Muscle of leg (tissue), 16 donors: ENCODE measurements around the gene CAPRIN1. TPM values are rescaled to one million over a fixed set of nuclear protein-coding genes. Genes with fewer than 3 reads are reported as not detected.
A peak's percentile ranks its signal among the peaks of the same experiment; 100 is the strongest.

Source experiments
- DNase-seq: peaks from one replicate; pipeline ENCODE4 v3.0.0; 2013
- H3K27ac ChIP-seq: one replicate; pipeline ENCODE4 v1.5.1; 2013; ENCODE audit warnings: mild to moderate bottlenecking, low read length, control low read depth
- H3K27me3 ChIP-seq: one replicate; pipeline ENCODE4 v1.6.1; 2013; ENCODE audit warnings: low read length; ENCODE audit not compliant: control insufficient read depth, insufficient read depth
- H3K36me3 ChIP-seq: one replicate; pipeline ENCODE4 v1.6.1; 2013; ENCODE audit warnings: low read length; ENCODE audit not compliant: control insufficient read depth, insufficient read depth
- H3K4me1 ChIP-seq: one replicate; pipeline ENCODE4 v1.6.1; 2013; ENCODE audit warnings: low read length; ENCODE audit not compliant: control insufficient read depth, insufficient read depth
- H3K4me3 ChIP-seq: one replicate; pipeline ENCODE4 v1.5.1; 2013; ENCODE audit warnings: low read length, control low read depth
- H3K9me3 ChIP-seq: replicated peaks from 2 replicates; pipeline ENCODE4 v1.6.1; 2013; ENCODE audit warnings: low read depth, low read length; ENCODE audit not compliant: control insufficient read depth
- WGBS: methylation state at CpG from one replicate; pipeline ENCODE4 v1.1.5; 2013; ENCODE audit warnings: missing lambda C conversion rate; ENCODE audit not compliant: insufficient coverage; 5-methylcytosine and 5-hydroxymethylcytosine counted together
- long read RNA-seq, 11 donors: transcript quantifications; one replicate each; lab custom pipeline, GENCODE V29; 2026
- polyA plus RNA-seq, 8 donors: library from polyadenylated mRNA; unstranded; fragments of 120-200 nt; gene quantifications; one replicate each; pipeline versions ENCODE4 v1.2.1 to v1.2.3, GENCODE V29; 2013; ENCODE audit warnings: inconsistent platforms in 1 of 8, low replicate concordance in 1 of 8; ENCODE audit not compliant: insufficient read length in 8 of 8, insufficient read depth in 1 of 8
- total RNA-seq: library from RNA; stranded (reverse); fragments of 120-200 nt; gene quantifications from one replicate; pipeline ENCODE4 v1.2.4, GENCODE V29; 2013

The CAPRIN1 gene
- total RNA-seq = 117 TPM
- 100 to 1,000 TPM; 128 to 166 (median 144) TPM for polyA plus RNA-seq
- long read RNA-seq, donor 1, full-length matches to known transcripts = 11 of 11 reads
- long read RNA-seq, donor 1, partial matches to known transcripts = 0 of 11 reads
- long read RNA-seq, donor 1, other reads (novel, unspliced or antisense) = 0 of 11 reads
- long read RNA-seq, donor 2, full-length matches to known transcripts = 5 of 5 reads
- long read RNA-seq, donor 2, partial matches to known transcripts = 0 of 5 reads
- long read RNA-seq, donor 2, other reads (novel, unspliced or antisense) = 0 of 5 reads
- long read RNA-seq, donor 3, full-length matches to known transcripts = 21 of 28 reads
- long read RNA-seq, donor 3, partial matches to known transcripts = 7 of 28 reads
- long read RNA-seq, donor 3, other reads (novel, unspliced or antisense) = 0 of 28 reads
- long read RNA-seq, donor 4, full-length matches to known transcripts = 10 of 39 reads
- long read RNA-seq, donor 4, partial matches to known transcripts = 29 of 39 reads
- long read RNA-seq, donor 4, other reads (novel, unspliced or antisense) = 0 of 39 reads
- long read RNA-seq, donor 5, full-length matches to known transcripts = 37 of 106 reads
- long read RNA-seq, donor 5, partial matches to known transcripts = 69 of 106 reads
- long read RNA-seq, donor 5, other reads (novel, unspliced or antisense) = 0 of 106 reads
- long read RNA-seq, donor 6, full-length matches to known transcripts = 39 of 52 reads
- long read RNA-seq, donor 6, partial matches to known transcripts = 13 of 52 reads
- long read RNA-seq, donor 6, other reads (novel, unspliced or antisense) = 0 of 52 reads
- long read RNA-seq, donor 7, full-length matches to known transcripts = 19 of 45 reads
- long read RNA-seq, donor 7, partial matches to known transcripts = 26 of 45 reads
- long read RNA-seq, donor 7, other reads (novel, unspliced or antisense) = 0 of 45 reads
- long read RNA-seq, donor 8, full-length matches to known transcripts = 15 of 26 reads
- long read RNA-seq, donor 8, partial matches to known transcripts = 11 of 26 reads
- long read RNA-seq, donor 8, other reads (novel, unspliced or antisense) = 0 of 26 reads
- long read RNA-seq, donor 9, full-length matches to known transcripts = 14 of 22 reads
- long read RNA-seq, donor 9, partial matches to known transcripts = 8 of 22 reads
- long read RNA-seq, donor 9, other reads (novel, unspliced or antisense) = 0 of 22 reads
- long read RNA-seq, donor 10, full-length matches to known transcripts = 23 of 40 reads
- long read RNA-seq, donor 10, partial matches to known transcripts = 17 of 40 reads
- long read RNA-seq, donor 10, other reads (novel, unspliced or antisense) = 0 of 40 reads
- long read RNA-seq, donor 11, full-length matches to known transcripts = 11 of 11 reads
- long read RNA-seq, donor 11, partial matches to known transcripts = 0 of 11 reads
- long read RNA-seq, donor 11, other reads (novel, unspliced or antisense) = 0 of 11 reads

DNA sequence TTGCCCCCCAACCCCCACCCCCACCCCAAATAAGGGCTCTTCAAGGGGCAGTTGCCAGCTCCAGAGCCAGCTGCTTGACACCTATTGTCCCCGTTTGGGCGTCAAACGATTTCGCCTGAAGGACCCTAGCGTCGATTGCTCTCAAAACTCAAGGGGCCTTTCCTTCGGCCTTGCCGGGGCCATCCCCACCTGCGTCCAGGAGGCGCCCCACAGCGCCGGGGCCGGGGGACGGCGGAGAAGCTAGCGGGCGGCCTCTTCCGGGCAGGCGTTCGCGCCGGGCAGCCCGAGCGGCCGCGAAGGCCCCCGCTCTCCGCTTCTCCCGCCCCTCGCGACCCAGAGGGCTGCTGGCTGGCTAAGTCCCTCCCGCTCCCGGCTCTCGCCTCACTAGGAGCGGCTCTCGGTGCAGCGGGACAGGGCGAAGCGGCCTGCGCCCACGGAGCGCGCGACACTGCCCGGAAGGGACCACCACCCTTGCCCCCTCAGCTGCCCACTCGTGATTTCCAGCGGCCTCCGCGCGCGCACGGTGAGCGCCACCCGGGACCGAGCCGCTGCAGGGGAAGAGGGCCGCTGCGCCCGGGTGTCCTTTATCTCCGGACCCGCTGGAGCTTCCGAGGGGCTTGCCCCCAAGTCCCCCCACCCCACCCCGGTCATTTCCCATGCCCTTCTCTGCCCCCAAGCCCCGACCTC is at the start of gene CAPRIN1:
Gene CAPRIN1, plus strand, starts transcription at position 383 of the 687 bp plus-strand sequence. CDS start 690 bp downstream, outside the sequence.
- peak; percentile 94 for DNase-seq
- no peaks in the 10 kb centered on the region for H3K27me3 ChIP-seq
- peak within 1 kb of the TSS; percentile 99 for H3K27ac ChIP-seq
- peaks cover 5% of the 10 kb centered on the region for H3K36me3 ChIP-seq
- no peaks in the 10 kb centered on the region for H3K9me3 ChIP-seq
- peaks cover 11% of the 10 kb centered on the region for H3K4me1 ChIP-seq
- under 1% methylated on average over 57 of the region's 64 CpGs for WGBS
- H3K4me3 ChIP-seq = peak within 1 kb of the TSS; percentile 95

DNA sequence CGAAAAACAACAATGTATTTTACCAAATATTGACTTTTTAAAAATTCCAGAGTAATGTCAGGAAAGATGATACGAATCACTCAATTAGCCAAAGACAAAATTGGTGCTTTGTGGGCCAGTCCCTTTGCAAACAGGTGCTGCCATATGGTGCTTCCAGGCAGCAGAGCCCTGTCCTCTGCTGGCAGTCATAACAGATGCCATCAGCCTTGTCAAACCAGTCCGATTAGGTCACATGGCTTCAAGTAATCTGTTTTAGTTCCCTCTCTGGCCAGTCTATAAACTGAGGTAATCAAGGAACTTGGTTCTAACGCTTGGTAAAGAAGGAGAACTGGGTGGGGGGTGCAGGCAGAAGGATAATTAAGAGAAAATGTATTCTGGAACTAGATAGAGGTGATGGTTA is 49.1 kb upstream of the CAPRIN1 start:
- H3K9me3 ChIP-seq = no peaks in the 10 kb centered on the region
- no peaks in the 10 kb centered on the region for H3K36me3 ChIP-seq
- no peaks in the 10 kb centered on the region for H3K4me1 ChIP-seq
- 60% methylated on average over 2 of the region's 4 CpGs for WGBS
- H3K27ac ChIP-seq = no peak overlapping the region
- H3K4me3 ChIP-seq = no peak overlapping the region
- no peak for DNase-seq
- peaks cover 4% of the 10 kb centered on the region for H3K27me3 ChIP-seq

DNA sequence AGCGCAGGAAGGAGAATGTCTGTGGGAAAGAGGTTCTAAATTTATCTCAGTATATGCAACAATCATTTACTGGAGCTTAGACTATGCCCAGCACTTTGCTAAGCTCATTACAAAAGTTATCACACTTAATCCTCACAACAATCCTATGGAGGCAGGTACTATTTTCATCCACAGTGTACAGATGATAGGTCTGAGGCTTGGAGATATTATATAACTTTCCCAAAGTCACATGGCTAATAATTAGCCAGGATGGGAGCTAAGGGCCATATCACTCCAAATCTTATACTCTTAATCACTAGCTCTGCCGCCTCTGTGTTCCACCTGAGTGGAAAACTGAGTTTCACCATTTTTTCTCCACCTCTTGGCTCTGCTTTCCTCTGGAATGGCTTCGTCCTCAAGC is 47.3 kb upstream of the CAPRIN1 start:
- WGBS = no CpG with 5 or more reads among the region's 3 CpGs
- DNase-seq = no peak

GRCh38 chr11:34006876-34007275 is 44.7 kb upstream of the CAPRIN1 start:
- Histone ChIP-seq H3K27ac (no peak overlapping the region), H3K27me3 (no peaks in the 10 kb centered on the region), H3K4me3 (no peak overlapping the region), H3K36me3 (no peaks in the 10 kb centered on the region), H3K9me3 (no peaks in the 10 kb centered on the region), H3K4me1 (no peaks in the 10 kb centered on the region)
- no CpG with 5 or more reads among the region's 2 CpGs for WGBS
- no peak for DNase-seq

More for the DNA sequence above, 47.3 kb upstream of the CAPRIN1 start:
- Histone ChIP-seq H3K27me3 (peaks cover 2% of the 10 kb centered on the region), H3K4me1 (no peaks in the 10 kb centered on the region), H3K36me3 (no peaks in the 10 kb centered on the region), H3K27ac (no peak overlapping the region), H3K9me3 (no peaks in the 10 kb centered on the region), H3K4me3 (no peak overlapping the region)

GRCh38 chr11:34012734-34013133 is 38.8 kb upstream of the CAPRIN1 start:
- Histone ChIP-seq H3K27ac (no peak overlapping the region), H3K36me3 (no peaks in the 10 kb centered on the region), H3K9me3 (no peaks in the 10 kb centered on the region), H3K4me1 (no peaks in the 10 kb centered on the region), H3K4me3 (no peak overlapping the region), H3K27me3 (no peaks in the 10 kb centered on the region)
- DNase-seq = no peak
- WGBS = no CpG with 5 or more reads among the region's 1 CpG

DNA sequence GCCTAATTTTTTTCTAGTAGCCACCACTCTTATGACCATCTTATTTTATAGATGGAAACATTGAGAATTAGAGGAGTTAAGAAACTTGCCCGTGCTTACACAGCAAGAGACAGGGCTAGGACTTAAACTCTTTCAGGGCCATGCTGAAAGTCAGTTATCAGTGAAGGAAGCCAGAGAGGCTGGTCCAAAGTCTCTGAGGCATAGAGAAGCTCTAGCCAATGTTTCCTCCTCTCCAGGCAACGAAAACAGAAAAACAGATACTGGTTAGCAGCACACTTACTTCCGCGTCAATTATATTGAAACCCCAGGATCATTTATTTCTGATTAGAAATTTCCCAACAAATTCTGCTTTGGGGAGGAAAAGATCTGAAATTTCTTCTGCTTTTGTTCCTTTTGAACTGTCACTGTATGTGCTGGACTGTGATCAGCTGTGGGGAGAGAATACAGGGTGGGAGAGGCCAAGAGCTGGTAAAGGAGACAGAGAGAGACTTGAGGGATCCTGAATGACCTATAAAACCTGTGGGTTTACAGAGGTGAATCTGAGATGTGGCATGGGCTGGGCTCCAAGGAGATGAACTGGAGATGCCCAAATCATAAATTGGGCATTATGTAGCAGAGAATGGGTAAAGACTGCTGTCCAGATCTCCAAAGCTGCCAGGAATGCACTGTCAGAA is 37.5 kb upstream of the CAPRIN1 start:
- no peaks in the 10 kb centered on the region for H3K9me3 ChIP-seq
- peak; percentile 63 for DNase-seq
- H3K27me3 ChIP-seq = no peaks in the 10 kb centered on the region
- H3K27ac ChIP-seq = no peak overlapping the region
- WGBS = no CpG with 5 or more reads among the region's 4 CpGs
- no peaks in the 10 kb centered on the region for H3K36me3 ChIP-seq
- no peaks in the 10 kb centered on the region for H3K4me1 ChIP-seq
- H3K4me3 ChIP-seq = no peak overlapping the region

GRCh38 chr11:34021977-34022735 is 29.4 kb upstream of the CAPRIN1 start:
- Histone ChIP-seq H3K36me3 (no peaks in the 10 kb centered on the region), H3K27me3 (no peaks in the 10 kb centered on the region), H3K4me3 (no peak overlapping the region), H3K4me1 (no peaks in the 10 kb centered on the region), H3K27ac (no peak overlapping the region), H3K9me3 (no peaks in the 10 kb centered on the region)
- WGBS = no CpG with 5 or more reads among the region's 3 CpGs
- no peak for DNase-seq

DNA sequence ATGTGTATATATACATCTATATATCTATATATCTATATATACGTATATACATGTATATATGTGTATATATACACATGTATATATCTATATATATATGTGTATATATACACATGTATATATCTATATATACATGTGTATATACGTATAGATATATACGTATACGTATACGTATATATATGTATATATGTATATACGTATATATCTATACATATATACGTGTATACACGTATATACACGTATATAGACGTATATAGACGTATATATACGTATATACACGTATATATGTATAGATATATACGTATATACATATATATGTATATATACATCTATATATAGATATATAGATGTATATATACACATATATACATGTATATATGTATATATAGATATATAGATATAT is 25.1 kb upstream of the CAPRIN1 start:
- WGBS = no CpG with 5 or more reads among the region's 14 CpGs
- no peaks in the 10 kb centered on the region for H3K27me3 ChIP-seq
- H3K9me3 ChIP-seq = no peaks in the 10 kb centered on the region
- no peaks in the 10 kb centered on the region for H3K36me3 ChIP-seq
- no peak overlapping the region for H3K4me3 ChIP-seq
- H3K4me1 ChIP-seq = no peaks in the 10 kb centered on the region
- no peak overlapping the region for H3K27ac ChIP-seq
- DNase-seq = no peak
